ENCODE measurements around the gene HOXC12.

HOXC12 gene

DNA sequence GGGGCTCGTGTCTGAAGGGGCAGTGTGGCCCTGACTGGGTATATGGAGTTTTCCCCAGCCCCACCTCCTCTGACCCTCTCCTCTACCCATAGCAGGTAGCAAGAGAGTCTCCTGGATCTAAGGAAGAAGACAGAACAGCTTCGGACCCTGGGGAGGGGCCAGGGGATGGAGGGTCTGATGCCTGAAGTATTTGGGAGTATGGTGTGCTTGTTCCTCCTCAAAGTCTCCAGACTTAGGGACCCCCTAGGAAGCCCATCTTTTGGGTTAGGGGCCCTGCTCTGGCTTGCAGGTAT lies 53.5 kb downstream of the HOXC12 start:
- peak overlapping the region; percentile 91 for H3K9ac ChIP-seq (ENCODE audit: low read length)
- H3K27ac ChIP-seq (ENCODE audit: low read depth, low read length): no peak overlapping the region
- peaks cover 100% of the 10 kb centered on the region for H3K27me3 ChIP-seq (ENCODE audit: control insufficient read depth, insufficient read depth, low read length)
- H3K36me3 ChIP-seq (ENCODE audit: control insufficient read depth, insufficient read depth, low read length): no peaks in the 10 kb centered on the region
- H3K4me3 ChIP-seq (ENCODE audit: low read depth, low read length): peak overlapping the region; percentile 39; the same call in 1 of the 2 replicates
- no peaks in the 10 kb centered on the region for H3K9me3 ChIP-seq (ENCODE audit: control insufficient read depth, insufficient read depth, low read depth, low read length)
- H3K4me1 ChIP-seq (ENCODE audit: control insufficient read depth, insufficient read depth, low read length): peaks cover 3% of the 10 kb centered on the region; the same call in 1 of the 2 replicates

Data from HUES6 (cell line).